Trophoblast cell (in vitro differentiated cells and primary cell): ENCODE results near the gene FHOD3.

ENCODE experiments used
- DNase-seq, 2 donors: peaks; one replicate each; pipeline ENCODE4 v3.0.0-alpha.2; 2016
- H2AFZ ChIP-seq: 2 replicates; pipeline ENCODE4 v1.6.1; 2013; ENCODE audit warnings: low read length, moderate library complexity, mild to moderate bottlenecking; ENCODE audit not compliant: insufficient read depth, poor library complexity
- H2AK5ac ChIP-seq: 2 replicates; pipeline ENCODE4 v1.6.1; 2013; ENCODE audit warnings: mild to moderate bottlenecking, low read length
- H2BK120ac ChIP-seq: 2 replicates; pipeline ENCODE4 v1.6.1; 2013; ENCODE audit warnings: low read length, mild to moderate bottlenecking, moderate library complexity; ENCODE audit not compliant: insufficient read depth, poor library complexity
- H2BK12ac ChIP-seq: 2 replicates; pipeline ENCODE4 v1.6.1; 2013; ENCODE audit warnings: mild to moderate bottlenecking, low read length, moderate library complexity
- H2BK5ac ChIP-seq: 2 replicates; pipeline ENCODE4 v1.6.1; 2013; ENCODE audit warnings: low read length, low read depth, moderate library complexity, mild to moderate bottlenecking; ENCODE audit not compliant: poor library complexity
- H3K14ac ChIP-seq: 2 replicates; pipeline ENCODE4 v1.6.1; 2013; ENCODE audit warnings: mild to moderate bottlenecking, low read length
- H3K18ac ChIP-seq: 2 replicates; pipeline ENCODE4 v1.6.1; 2013; ENCODE audit warnings: mild to moderate bottlenecking, low read length
- H3K23ac ChIP-seq: 2 replicates; pipeline ENCODE4 v1.6.1; 2013; ENCODE audit warnings: low read length
- H3K27ac ChIP-seq: 2 replicates; pipeline ENCODE4 v1.5.1; 2013; ENCODE audit warnings: low read depth, mild to moderate bottlenecking, inconsistent platforms, low read length, moderate library complexity
- H3K27me3 ChIP-seq: 2 replicates; pipeline ENCODE4 v1.6.1; 2013; ENCODE audit warnings: inconsistent platforms, mild to moderate bottlenecking, low read length, moderate library complexity; ENCODE audit not compliant: insufficient read depth
- H3K36me3 ChIP-seq, 2 experiments: 1 replicate in 1 of 2; 2 replicates in 1 of 2; pipeline ENCODE4 v1.6.1; 2013; ENCODE audit warnings: low read length in 2 of 2, mild to moderate bottlenecking in 2 of 2, moderate library complexity in 1 of 2; ENCODE audit not compliant: insufficient read depth in 2 of 2, control insufficient read depth in 1 of 2
- H3K4ac ChIP-seq: 2 replicates; pipeline ENCODE4 v1.6.1; 2013; ENCODE audit warnings: low read depth, mild to moderate bottlenecking, low read length, moderate library complexity
- H3K4me1 ChIP-seq, 2 experiments: 1 replicate in 1 of 2; 2 replicates in 1 of 2; pipeline ENCODE4 v1.6.1; 2013; ENCODE audit warnings: low read length in 2 of 2, mild to moderate bottlenecking in 2 of 2, moderate library complexity in 1 of 2; ENCODE audit not compliant: insufficient read depth in 2 of 2, control insufficient read depth in 1 of 2
- H3K4me2 ChIP-seq: 2 replicates; pipeline ENCODE4 v1.6.1; 2013; ENCODE audit warnings: inconsistent platforms, mild to moderate bottlenecking, low read length, moderate library complexity
- H3K4me3 ChIP-seq: 2 replicates; pipeline ENCODE4 v1.5.1; 2013; ENCODE audit warnings: mild to moderate bottlenecking, low read depth, low read length, inconsistent platforms
- H3K79me1 ChIP-seq: one replicate; pipeline ENCODE4 v1.6.1; 2013; ENCODE audit warnings: low read length
- H3K79me2 ChIP-seq: 2 replicates; pipeline ENCODE4 v1.6.1; 2013; ENCODE audit warnings: low read length, mild to moderate bottlenecking; ENCODE audit not compliant: control insufficient read depth, insufficient read depth, poor library complexity
- H3K9ac ChIP-seq: 2 replicates; pipeline ENCODE4 v1.6.1; 2013; ENCODE audit warnings: mild to moderate bottlenecking, low read length
- H3K9me3 ChIP-seq: 2 replicates; pipeline ENCODE4 v1.6.1; 2013; ENCODE audit warnings: low read depth, mild to moderate bottlenecking, control low read depth, inconsistent platforms, low read length; ENCODE audit not compliant: insufficient read depth
- H4K12ac ChIP-seq: 2 replicates; pipeline ENCODE4 v1.6.1; 2013; ENCODE audit warnings: low read depth, mild to moderate bottlenecking, low read length, moderate library complexity
- H4K8ac ChIP-seq: 2 replicates; pipeline ENCODE4 v1.6.1; 2013; ENCODE audit warnings: low read depth, mild to moderate bottlenecking, low read length, moderate library complexity
- H4K91ac ChIP-seq: one replicate; pipeline ENCODE4 v1.6.1; 2013; ENCODE audit warnings: low read depth, mild to moderate bottlenecking, low read length, moderate library complexity
- WGBS: extraction: QIAGEN DNeasy Blood & Tissue Kit; methylation state at CpG from one replicate; pipeline ENCODE4 v1.1.7; 2013; ENCODE audit warnings: missing lambda C conversion rate; ENCODE audit not compliant: insufficient read length, insufficient coverage; ENCODE audit errors: extremely low coverage; 5-methylcytosine and 5-hydroxymethylcytosine counted together

The FHOD3 gene

DNA sequence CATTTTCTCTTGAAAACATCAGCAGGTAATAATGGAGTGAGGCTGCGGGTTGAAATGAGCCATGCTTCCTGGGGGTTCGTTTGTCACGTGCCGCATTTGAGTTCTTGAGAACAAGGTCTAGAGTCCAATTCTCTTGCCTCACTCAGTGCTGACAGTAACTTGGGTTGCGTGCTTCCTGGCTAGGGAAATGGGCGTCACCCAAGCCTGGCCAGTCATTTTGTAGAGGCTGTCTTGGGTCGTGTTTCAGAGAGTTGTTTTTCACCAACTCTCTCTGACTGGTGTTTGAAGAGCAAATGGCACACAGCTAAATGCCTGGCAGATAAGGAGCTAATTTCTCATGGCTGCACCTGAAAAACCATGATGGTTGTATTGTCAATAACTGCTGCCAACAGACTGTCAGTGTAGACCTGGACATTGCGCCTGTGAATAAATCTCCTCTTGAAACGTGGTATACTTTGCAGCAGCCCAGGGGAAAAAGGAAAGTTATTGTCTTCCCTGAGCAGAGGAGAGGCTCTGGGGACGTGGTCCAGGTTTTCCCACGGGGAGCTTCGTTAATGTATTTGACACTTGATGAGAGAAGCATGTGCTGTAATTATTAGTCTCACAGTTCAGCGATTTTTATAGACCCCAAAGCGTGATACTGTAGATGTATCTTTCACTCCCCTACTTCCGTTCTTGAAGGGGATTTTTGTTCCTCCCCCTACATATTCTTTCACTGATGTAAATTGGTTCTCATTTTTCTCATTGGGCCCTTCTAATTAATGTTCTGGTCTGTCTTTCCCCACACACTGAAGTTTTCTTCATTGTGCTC, 196.0 kb downstream of the FHOD3 start:
- peak in 1 of 2 donors; percentile 33 for DNase-seq

GRCh38 chr18:36494160-36494437, 196.6 kb downstream of the FHOD3 start:
- no peak overlapping the region for H3K4me3 ChIP-seq
- H3K18ac ChIP-seq: no peak overlapping the region
- H3K9me3 ChIP-seq: no peaks in the 10 kb centered on the region
- no peak for DNase-seq
- H2BK120ac ChIP-seq: no peak overlapping the region
- H2AFZ ChIP-seq: no peak overlapping the region
- no peak overlapping the region for H3K4me2 ChIP-seq
- H4K91ac ChIP-seq: no peak overlapping the region
- no peaks in the 10 kb centered on the region for H3K79me1 ChIP-seq
- no peak overlapping the region for H3K23ac ChIP-seq
- H3K9ac ChIP-seq: no peak overlapping the region
- H4K12ac ChIP-seq: no peak overlapping the region
- no peaks in the 10 kb centered on the region for H3K36me3 ChIP-seq
- H3K79me2 ChIP-seq: no peaks in the 10 kb centered on the region
- no peak overlapping the region for H3K14ac ChIP-seq
- H3K27ac ChIP-seq: no peak overlapping the region
- H2AK5ac ChIP-seq: no peak overlapping the region
- H2BK5ac ChIP-seq: no peak overlapping the region
- no peak overlapping the region for H2BK12ac ChIP-seq
- H4K8ac ChIP-seq: no peak overlapping the region
- no peak overlapping the region for H3K4ac ChIP-seq
- peaks cover 3 to 16% of the 10 kb centered on the region in 2 experiments for H3K4me1 ChIP-seq
- no peaks in the 10 kb centered on the region for H3K27me3 ChIP-seq

More for the DNA sequence above, 196.0 kb downstream of the FHOD3 start:
- no peak overlapping the region for H2BK12ac ChIP-seq
- no peak overlapping the region for H3K18ac ChIP-seq
- no peak overlapping the region for H4K8ac ChIP-seq
- no peak overlapping the region for H3K4ac ChIP-seq
- H3K14ac ChIP-seq: no peak overlapping the region
- H3K79me1 ChIP-seq: no peaks in the 10 kb centered on the region
- no peaks in the 10 kb centered on the region for H3K27me3 ChIP-seq
- no peak overlapping the region for H2BK5ac ChIP-seq
- H3K4me2 ChIP-seq: no peak overlapping the region
- H3K36me3 ChIP-seq: no peaks in the 10 kb centered on the region
- H3K79me2 ChIP-seq: no peaks in the 10 kb centered on the region
- H3K23ac ChIP-seq: no peak overlapping the region
- H2AK5ac ChIP-seq: no peak overlapping the region
- H4K12ac ChIP-seq: no peak overlapping the region
- no peak overlapping the region for H2AFZ ChIP-seq
- no peak overlapping the region for H3K9ac ChIP-seq
- no peak overlapping the region for H2BK120ac ChIP-seq
- peaks cover 3 to 16% of the 10 kb centered on the region in 2 experiments for H3K4me1 ChIP-seq
- H4K91ac ChIP-seq: no peak overlapping the region
- WGBS: no CpG with 5 or more reads among the region's 15 CpGs
- no peak overlapping the region for H3K4me3 ChIP-seq
- no peaks in the 10 kb centered on the region for H3K9me3 ChIP-seq
- no peak overlapping the region for H3K27ac ChIP-seq

DNA sequence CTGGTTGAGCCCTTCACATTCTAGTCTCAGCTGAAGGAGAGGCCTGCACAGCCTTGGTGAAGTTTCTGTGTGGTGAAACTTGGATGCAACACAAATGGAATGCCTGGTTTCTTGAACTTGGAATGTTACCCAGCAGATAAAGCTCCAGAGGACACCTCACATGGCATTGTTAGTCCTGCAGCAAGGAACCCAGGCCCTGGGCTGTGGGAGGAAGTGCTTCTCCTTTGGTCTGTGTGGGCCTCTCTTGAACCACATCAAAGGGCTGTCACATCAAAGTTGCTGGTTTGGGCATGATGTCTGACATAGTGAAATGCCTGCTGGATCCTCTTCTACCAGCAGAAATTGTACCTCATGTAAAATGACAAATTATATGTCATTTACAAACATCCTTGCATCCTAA, 198.5 kb downstream of the FHOD3 start:
- H3K4ac ChIP-seq: no peak overlapping the region
- no peak overlapping the region for H3K18ac ChIP-seq
- no peaks in the 10 kb centered on the region for H3K9me3 ChIP-seq
- H3K4me1 ChIP-seq: peaks cover 3 to 20% of the 10 kb centered on the region in 2 experiments
- no peak overlapping the region for H3K4me2 ChIP-seq
- no peak overlapping the region for H4K8ac ChIP-seq
- no peaks in the 10 kb centered on the region for H3K79me1 ChIP-seq
- no peak overlapping the region for H2AFZ ChIP-seq
- H4K12ac ChIP-seq: no peak overlapping the region
- H3K27me3 ChIP-seq: no peaks in the 10 kb centered on the region
- no peak overlapping the region for H2AK5ac ChIP-seq
- no peaks in the 10 kb centered on the region for H3K79me2 ChIP-seq
- no peak overlapping the region for H3K14ac ChIP-seq
- no peak overlapping the region for H2BK5ac ChIP-seq
- no peak overlapping the region for H2BK120ac ChIP-seq
- DNase-seq: peak; percentile 67 to 89
- no peak overlapping the region for H4K91ac ChIP-seq
- no peak overlapping the region for H2BK12ac ChIP-seq
- no peak overlapping the region for H3K9ac ChIP-seq
- no peaks in the 10 kb centered on the region for H3K36me3 ChIP-seq
- no peak overlapping the region for H3K4me3 ChIP-seq
- no peak overlapping the region for H3K27ac ChIP-seq
- H3K23ac ChIP-seq: no peak overlapping the region

DNA sequence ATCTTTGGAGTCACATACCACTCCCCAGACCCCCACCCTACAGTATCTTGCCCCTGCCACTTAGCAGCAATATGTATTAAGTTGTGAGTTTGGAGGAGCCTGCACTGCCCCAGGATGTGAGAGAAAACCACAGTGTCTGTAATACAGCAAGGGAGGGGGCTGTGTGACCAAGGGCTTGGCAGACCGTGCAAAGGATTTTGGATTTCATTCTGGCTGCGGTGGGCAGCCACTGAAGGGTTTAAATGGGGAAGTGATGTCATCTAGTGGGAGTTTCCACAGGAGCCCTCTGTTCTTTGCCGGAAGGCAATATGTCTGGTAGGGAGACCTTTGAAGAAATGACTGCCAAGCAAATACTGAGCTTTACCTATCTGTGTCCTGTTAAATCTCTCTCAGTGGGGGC, 202.4 kb downstream of the FHOD3 start:
- no peaks in the 10 kb centered on the region for H3K79me1 ChIP-seq
- no peaks in the 10 kb centered on the region for H3K79me2 ChIP-seq
- H3K4me1 ChIP-seq: peaks cover 3 to 15% of the 10 kb centered on the region in 2 experiments
- peaks cover 0 to 6% of the 10 kb centered on the region in 2 experiments for H3K36me3 ChIP-seq
- no peak overlapping the region for H3K4me2 ChIP-seq
- H4K12ac ChIP-seq: no peak overlapping the region
- H4K8ac ChIP-seq: no peak overlapping the region
- no peak overlapping the region for H3K18ac ChIP-seq
- H3K27me3 ChIP-seq: no peaks in the 10 kb centered on the region
- no peak for DNase-seq
- no peak overlapping the region for H2AFZ ChIP-seq
- no peak overlapping the region for H3K4me3 ChIP-seq
- H3K23ac ChIP-seq: no peak overlapping the region
- no peak overlapping the region for H3K9ac ChIP-seq
- H2BK5ac ChIP-seq: no peak overlapping the region
- H3K9me3 ChIP-seq: no peaks in the 10 kb centered on the region
- no peak overlapping the region for H2BK12ac ChIP-seq
- WGBS: no CpG with 5 or more reads among the region's 3 CpGs
- no peak overlapping the region for H4K91ac ChIP-seq
- H3K14ac ChIP-seq: no peak overlapping the region
- H3K27ac ChIP-seq: no peak overlapping the region
- H2BK120ac ChIP-seq: no peak overlapping the region
- H3K4ac ChIP-seq: no peak overlapping the region
- no peak overlapping the region for H2AK5ac ChIP-seq
